Stimulated activated CD4-positive, alpha-beta T cell treated with anti-CD3 and anti-CD28 coated beads, Interleukin-2, amount 100 ng/mL, for 24 hours (primary cell): ENCODE measurements around the gene MALAT1.

Experiments
- DNase-seq, 2 donors: peaks; one replicate each; pipeline ENCODE4 v3.0.0-alpha.2; 2020

MALAT1 gene

GRCh38 chr11:65540290-65541092, 41.6 kb downstream of the MALAT1 start:
- peak; percentile 91 for DNase-seq

- no peak for DNase-seq
These were observed 42.5 kb downstream of the MALAT1 start for GRCh38 chr11:65541093-65541982.

GRCh38 chr11:65542738-65543390, 44.0 kb downstream of the MALAT1 start:
- DNase-seq, result no peak

GRCh38 chr11:65545853-65546216, 47.0 kb downstream of the MALAT1 start:
- no peak for DNase-seq

- peak; percentile 98 to 100 for DNase-seq
These were observed 47.5 kb downstream of the MALAT1 start for GRCh38 chr11:65546217-65546958.

- DNase-seq, result no peak
These were observed 48.7 kb downstream of the MALAT1 start for GRCh38 chr11:65547446-65548125.

- DNase-seq, result no peak
These were observed 49.5 kb downstream of the MALAT1 start for GRCh38 chr11:65548395-65548794.

- DNase-seq, result no peak
These were observed 50.3 kb downstream of the MALAT1 start for GRCh38 chr11:65549096-65549495.

GRCh38 chr11:65551572-65552387, 52.9 kb downstream of the MALAT1 start:
- DNase-seq, result peak; percentile 60 to 63

- DNase-seq, result no peak
These were observed 53.6 kb downstream of the MALAT1 start for GRCh38 chr11:65552388-65552951.

GRCh38 chr11:65553301-65554001, 54.6 kb downstream of the MALAT1 start:
- peak; percentile 64 to 72 for DNase-seq

- DNase-seq, result no peak
These were observed 55.4 kb downstream of the MALAT1 start for GRCh38 chr11:65554057-65554818.

GRCh38 chr11:65554842-65555430, 56.1 kb downstream of the MALAT1 start:
- DNase-seq, result no peak

GRCh38 chr11:65555693-65556231, 56.9 kb downstream of the MALAT1 start:
- no peak for DNase-seq
